HG02763 (cell line): Measurements from ENCODE around the gene GRM8.

Source experiments
- ATAC-seq: cut with Tn5 transposase; IDR thresholded peaks from one replicate; pipeline ENCODE4 v1.9.1; 2021; ENCODE audit warnings: mild to moderate bottlenecking, moderate library complexity; ENCODE audit not compliant: unreplicated experiment

The GRM8 gene

DNA sequence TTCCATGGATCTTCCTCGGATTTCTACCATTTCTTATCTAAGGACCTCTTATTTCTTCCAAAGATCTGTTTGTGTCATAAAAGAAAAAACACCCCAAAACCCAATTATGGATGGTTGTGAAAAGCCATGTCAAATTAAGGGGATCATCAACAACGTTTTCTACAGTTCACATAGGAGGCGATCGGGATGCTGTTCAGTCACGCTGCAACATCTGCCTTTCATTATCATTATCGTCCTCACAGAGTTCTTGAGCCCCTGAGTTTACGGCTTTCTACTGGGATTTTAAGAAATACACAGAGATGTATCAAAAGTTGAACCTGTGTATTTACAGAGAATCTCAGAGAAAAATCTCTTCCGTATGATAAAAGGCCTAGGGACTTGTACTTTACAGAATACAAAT, 101.4 kb downstream of the GRM8 start:
- no peak for ATAC-seq

DNA sequence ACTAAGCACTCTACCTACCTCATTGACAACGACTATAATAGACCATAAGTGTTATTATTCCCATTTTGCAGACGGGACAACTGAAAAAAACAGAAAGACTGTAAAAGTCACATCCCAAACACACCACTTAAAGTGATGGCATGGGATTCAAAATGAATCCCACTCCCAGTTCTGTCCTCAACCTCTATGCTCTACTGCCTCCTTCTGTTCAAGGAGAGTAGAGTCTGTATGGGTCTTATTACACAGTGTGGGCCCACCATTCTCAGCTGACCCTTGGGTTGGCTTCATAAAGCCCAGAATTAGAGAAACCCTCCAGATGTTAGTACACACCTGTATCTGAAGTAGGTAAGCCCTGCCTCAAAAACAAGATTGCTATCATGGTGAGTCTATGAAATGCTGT, 102.2 kb downstream of the GRM8 start:
- ATAC-seq: no peak

DNA sequence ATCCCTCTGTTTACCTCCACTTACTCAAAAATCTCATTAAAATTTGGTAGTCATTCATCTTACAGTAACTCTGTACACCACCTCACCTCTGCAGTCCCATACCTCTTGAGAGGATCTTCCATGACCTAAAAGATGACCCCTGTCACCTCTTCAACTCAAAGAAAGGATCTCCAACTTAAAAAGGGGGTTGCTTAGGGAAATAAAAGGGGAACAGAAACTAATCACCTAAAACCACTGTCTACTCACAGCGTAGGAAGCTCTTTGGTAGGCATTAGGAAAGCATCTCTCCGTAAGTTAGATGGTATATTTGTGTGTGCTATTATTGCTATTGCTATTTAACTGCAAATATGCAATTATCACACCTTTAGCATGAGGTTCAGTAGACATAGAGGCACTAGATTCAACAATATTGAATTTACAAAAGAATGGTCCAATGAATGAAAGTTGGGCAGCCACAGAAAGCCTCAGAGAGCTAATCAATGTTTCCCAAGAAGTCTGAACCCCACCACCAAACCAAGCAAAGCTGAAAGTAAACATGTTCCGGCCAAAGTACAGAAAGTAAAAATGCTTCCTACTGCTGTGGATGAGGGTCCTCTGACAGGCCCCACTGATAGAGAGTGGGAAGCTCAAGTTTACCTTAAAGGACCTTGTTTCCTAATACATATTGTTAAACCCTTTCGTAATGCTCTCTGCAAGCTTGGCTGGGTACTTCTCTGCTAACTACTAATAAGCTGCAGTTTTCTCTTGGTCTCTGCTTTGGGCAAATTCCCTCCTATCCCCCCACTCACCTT, 105.8 kb downstream of the GRM8 start:
- no peak for ATAC-seq

DNA sequence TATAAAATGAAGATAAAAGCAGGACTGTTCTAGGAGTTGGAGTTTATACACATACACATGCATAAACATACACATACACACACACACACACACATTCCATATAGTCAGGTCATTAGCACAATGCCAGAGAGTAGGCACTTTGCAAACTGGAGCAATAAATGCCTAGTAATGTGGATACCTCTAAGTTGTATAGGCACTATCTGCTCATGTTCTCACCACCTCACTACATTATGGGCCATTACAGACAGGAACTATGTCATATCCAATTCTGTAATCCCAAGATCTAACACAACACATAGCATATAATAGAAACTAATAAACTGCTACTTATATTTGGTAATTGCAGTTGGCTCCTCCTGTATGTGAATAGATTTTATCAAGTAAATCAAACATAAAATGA, 115.6 kb downstream of the GRM8 start:
- ATAC-seq: no peak

GRCh38 chr7:127135871-127136485, 116.8 kb downstream of the GRM8 start:
- ATAC-seq: no peak

GRCh38 chr7:127123220-127123619, 129.5 kb downstream of the GRM8 start:
- ATAC-seq: no peak

- ATAC-seq: no peak
Observed at GRCh38 chr7:127119517-127119916, 133.2 kb downstream of the GRM8 start.

DNA sequence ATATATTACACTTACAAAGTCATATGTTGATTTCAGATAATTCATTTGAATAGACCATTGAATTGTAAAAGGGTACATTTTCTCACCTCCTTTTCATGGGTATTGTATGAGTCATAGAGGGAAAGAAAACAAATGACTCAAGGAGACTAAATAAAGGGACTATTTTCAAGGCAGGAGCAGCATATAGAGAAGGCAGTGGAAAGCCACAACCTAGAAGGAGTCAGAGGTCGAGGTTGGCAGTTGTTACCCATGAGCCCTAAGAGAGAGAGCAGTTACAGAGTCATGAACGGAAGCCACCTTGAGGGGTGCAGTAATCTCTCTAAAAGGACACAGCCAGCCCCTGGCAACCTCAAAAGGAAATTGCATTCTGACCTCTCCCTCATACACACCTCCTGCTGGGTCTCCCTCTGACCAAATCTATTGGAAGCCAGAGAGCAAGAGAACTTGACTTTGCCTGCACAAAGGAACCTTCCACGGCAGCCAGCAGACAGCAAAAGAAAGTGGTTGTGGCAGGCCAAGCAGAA, 137.9 kb downstream of the GRM8 start:
- ATAC-seq: no peak

- ATAC-seq: peak; percentile 93
Observed at GRCh38 chr7:127107601-127108007, 145.1 kb downstream of the GRM8 start.

DNA sequence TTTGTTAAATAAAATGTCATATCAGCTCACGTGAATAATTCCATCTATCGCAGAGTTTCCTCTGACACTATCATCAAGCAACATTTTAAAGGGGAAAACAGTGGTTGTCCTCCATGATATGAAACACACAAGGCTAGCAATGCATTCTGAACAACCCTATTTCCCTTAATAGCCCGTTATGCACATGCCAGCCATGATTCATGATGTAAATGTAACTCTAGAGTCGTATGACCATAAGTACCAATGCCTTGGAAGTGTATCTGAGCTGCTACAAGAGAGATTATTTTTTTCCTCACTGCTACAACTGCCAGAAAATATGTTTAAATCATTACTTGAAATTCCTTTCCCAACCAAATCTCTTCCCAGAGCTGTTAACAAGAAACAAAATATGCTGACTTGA, 159.4 kb downstream of the GRM8 start:
- no peak for ATAC-seq

DNA sequence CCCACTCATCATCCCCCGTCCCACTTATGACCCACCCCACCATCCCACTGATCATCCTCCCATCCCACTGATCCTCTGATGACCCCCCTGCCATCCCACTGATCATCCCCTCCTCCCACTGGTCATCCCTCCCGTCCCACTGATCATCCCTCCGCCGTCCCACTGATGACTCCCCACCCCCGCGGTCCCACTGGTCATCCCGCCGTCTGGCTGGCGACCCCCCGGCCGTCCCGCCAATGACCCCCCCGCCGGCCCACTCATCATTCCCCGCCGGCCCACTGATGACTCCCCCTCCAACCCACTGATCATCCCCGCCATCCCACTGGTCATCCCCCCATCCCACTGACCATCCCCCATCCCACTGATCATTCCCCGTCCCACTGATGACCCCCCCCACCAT, 161.1 kb downstream of the GRM8 start:
- ATAC-seq: no peak

GRCh38 chr7:127089146-127089545, 163.6 kb downstream of the GRM8 start:
- no peak for ATAC-seq

GRCh38 chr7:127081539-127081938, 171.2 kb downstream of the GRM8 start:
- ATAC-seq: no peak

DNA sequence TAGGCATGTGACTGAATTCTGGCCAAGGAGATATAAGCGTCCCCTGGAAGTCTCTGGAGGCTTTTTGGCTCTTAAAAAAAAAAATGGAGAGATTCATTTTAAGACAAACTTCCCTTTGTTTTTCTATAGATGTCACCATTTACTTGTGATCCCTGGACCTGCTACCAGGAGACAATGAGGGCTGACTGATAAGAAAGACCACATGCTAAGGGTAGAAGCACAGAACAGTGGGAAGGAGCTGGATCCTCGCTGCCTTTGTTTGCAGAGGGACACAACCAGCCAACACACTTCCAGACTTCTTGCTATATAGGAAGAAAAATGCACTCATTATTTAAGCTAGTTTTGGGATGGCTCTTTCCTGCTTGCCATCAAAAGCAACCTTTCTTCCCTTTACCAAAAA, 172.2 kb downstream of the GRM8 start:
- no peak for ATAC-seq

- ATAC-seq: no peak
Observed at GRCh38 chr7:127066974-127067373, 185.8 kb downstream of the GRM8 start.

DNA sequence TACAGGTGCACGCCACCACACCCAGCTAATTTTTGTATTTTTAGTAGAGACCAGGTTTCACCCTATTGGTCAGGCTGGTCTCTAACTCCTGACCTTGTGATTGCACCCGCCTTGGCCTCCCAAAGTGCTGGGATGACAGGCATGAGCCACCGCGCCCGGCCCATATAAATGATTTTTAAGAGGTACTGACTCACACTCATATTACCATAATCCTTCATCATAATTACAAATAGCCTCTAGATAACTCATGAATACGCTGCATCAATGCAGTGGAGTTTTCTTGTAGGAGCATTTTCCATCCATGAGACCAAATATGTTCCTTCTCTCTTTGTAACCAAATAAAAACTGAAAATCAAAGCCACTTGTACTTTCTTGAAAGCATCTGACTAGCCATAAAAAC, 193.3 kb downstream of the GRM8 start:
- ATAC-seq: no peak

DNA sequence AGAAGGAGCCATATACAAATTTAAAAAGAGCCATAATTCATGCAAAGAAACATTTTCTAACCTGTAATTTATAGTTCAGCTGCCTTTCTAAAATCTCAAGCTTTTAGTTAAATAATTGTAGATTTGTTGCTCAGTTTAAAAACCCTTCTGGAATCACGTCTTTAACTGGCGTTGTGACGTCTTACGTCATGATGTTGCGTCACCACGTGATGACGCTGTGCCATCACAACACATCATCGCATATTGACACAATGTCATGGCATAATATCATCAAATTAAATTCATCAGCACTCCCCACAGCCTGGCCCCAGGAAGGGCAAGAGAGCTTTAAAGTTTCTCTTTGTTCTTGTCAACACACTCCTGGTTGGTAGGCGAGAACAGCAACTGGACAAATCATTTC, 194.8 kb downstream of the GRM8 start:
- ATAC-seq: no peak

DNA sequence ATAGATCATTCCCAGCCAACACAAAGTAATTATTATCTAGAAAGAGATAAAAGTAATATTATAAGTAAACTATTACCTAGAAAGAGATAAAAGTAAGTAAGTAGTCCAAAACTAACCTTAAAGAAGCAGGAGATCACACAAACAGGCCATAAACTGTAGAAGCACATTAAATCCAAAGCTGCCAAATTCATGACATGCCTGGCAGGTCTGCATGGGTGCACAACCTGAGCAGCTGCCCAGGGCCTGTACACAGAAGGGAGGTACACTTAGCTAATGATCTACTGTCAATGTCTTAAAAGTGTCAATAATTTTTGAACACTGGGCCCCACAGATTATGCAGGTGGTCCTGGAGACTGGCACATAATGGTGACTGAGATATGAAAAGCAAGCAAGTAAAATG, 196.5 kb downstream of the GRM8 start:
- no peak for ATAC-seq

GRCh38 chr7:127047521-127047920, 205.2 kb downstream of the GRM8 start:
- ATAC-seq: no peak

DNA sequence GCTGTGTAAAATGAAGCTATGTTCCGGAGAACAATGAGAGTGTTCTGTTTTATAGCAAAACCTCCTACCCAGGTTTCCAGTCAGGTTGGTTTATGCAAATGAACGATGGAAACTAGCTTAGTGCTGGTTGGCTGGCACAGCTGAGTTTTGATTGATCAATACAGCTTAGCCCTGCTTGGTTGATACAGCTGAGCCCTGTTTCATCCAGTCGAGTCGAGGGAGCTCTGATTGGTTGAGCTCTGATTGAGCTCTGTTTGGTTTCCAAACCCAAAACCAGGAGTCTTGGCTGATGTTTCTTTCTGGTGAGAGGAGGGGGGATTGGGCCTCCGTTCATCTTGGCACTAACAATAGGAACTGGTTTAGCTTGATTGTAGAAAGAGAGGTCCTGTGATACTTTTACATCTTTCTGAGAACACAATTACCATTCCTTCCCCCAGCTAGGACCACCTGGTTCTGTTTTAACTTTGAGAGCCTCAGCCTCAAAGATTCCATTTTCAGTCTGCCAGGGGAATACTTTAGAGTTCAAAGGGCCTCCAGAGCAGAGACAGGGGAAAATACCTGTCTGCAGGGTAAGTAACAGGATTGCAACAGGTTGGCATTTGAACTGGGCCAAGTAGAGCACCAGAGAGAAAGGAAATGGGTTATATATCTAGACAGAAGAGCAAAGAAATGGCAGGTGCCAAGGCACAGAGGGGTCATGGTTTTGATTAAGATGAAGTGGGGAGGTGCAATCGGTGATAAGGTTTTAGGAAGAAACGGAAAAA, 210.9 kb downstream of the GRM8 start:
- ATAC-seq: no peak

DNA sequence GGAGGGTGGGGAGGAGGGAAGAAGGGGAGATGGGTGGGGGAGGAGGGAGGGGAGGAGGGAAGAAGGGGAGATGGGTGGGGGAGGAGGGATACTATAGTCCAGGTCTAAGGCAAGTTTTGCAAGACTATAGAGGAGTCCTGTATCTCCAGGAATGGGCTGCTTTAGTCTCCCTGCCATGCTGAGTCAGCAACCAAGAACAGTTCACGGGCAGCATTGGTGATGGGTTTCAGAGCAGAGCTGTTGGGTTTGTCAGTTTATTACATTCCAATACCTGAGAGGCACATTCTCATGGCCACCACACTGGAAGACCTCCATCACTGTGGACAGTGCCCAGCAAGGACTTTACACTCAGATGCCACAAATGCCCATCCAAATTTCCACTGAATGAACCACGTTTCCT, 212.7 kb downstream of the GRM8 start:
- no peak for ATAC-seq

DNA sequence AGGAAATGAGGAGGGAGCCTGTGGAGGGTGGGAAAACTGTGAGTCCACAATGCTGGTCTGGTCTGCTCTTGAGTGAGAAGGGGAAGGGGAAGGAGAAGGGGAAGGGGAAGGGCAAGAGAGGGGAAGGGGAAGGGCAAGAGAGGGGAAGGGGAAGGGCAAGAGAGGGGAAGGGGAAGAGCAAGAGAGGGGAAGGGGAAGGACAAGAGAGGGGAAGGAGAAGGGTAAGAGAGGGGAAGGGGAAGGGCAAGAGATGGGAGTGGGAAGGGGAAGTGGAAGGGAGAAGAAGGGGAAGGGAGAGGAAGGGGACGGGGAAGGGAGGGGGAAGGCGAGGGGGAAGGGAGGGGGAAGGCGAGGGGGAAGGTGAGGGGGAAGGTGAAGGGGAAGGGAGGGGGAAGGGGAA, 213.2 kb downstream of the GRM8 start:
- ATAC-seq: no peak
